ENCODE results near the gene RPN2.

Gene RPN2

DNA sequence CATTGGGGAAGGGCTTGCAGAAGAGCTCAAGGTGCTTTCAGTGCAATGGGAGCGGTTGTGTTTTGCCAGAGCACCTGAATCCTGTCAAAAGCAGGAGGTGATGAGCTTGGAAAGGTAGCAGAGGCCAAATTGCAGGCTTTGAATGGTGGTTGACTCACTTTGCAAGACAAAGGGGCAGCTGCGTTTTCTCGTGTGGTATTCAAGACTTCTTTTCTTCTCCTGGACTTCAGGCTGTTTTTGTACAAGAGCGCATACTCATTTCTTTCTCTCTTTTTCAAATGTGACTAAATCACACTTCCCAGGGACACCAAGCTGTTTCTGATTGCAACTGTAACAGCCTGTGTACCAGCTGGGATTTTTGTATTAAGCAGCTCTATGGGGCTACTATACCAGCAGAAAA is 50.2 kb downstream of the RPN2 start:
- H3K9me3 ChIP-seq (ENCODE audit: insufficient read depth, low read length): no peaks in the 10 kb centered on the region
- no peak for TF ChIP-seq EZH2phosphoT487 (conservative IDR thresholded peaks at IDR 0.05; ENCODE audit: low read length)
- no peak for TF ChIP-seq CTCF (IDR thresholded peaks at IDR 0.05; ENCODE audit: insufficient read depth, low read length, poor library complexity, severe bottlenecking)
- no peaks in the 10 kb centered on the region for H4K20me1 ChIP-seq (ENCODE audit: low read depth, low read length)
- H3K79me2 ChIP-seq (ENCODE audit: insufficient read depth, low read length): no peaks in the 10 kb centered on the region
- H3K27ac ChIP-seq (ENCODE audit: low read depth, low read length): no peak overlapping the region
- no peak overlapping the region for H3K9ac ChIP-seq (ENCODE audit: low read length)
- no peak overlapping the region for H3K4me3 ChIP-seq (ENCODE audit: insufficient read depth, low read length, poor library complexity, severe bottlenecking)
- H3F3A ChIP-seq (ENCODE audit: insufficient read depth): no peaks in the 10 kb centered on the region
- H3K9me2 ChIP-seq (replicated peaks; ENCODE audit: insufficient read depth, low read length): no peaks in the 10 kb centered on the region
- no peak overlapping the region for H2AFZ ChIP-seq (ENCODE audit: low read depth, low read length, severe bottlenecking)
- no peaks in the 10 kb centered on the region for H3K27me3 ChIP-seq (ENCODE audit: low read length)
- peaks cover 32% of the 10 kb centered on the region for H3K36me3 ChIP-seq (ENCODE audit: low read length)
- no peak overlapping the region for H3K4me2 ChIP-seq (ENCODE audit: low read depth, low read length, poor library complexity, severe bottlenecking)

DNA sequence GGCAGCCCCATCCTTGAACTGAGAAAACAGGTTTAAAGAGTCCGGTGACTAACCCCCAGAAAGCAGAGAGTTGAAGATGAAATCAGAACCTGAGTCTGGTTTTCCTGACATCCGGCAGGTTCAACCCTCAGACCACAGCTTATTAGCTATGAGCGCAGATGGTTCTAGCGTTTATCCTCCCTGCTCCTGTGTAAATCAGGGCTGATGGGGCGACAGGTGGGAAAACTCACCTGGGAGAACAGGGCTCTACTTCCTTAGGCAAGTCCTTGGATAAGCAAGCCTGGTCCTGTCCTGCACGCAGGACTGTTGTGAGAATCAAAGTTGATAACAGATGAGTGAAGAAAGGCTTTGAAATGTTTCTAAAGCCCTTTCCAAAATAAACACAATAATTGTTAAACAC is 51.1 kb downstream of the RPN2 start:
- peaks cover 27% of the 10 kb centered on the region for H3K36me3 ChIP-seq (ENCODE audit: low read length)
- H3K27me3 ChIP-seq (ENCODE audit: low read length): no peaks in the 10 kb centered on the region
- no peaks in the 10 kb centered on the region for H3K9me3 ChIP-seq (ENCODE audit: insufficient read depth, low read length)
- no peak overlapping the region for H3K27ac ChIP-seq (ENCODE audit: low read depth, low read length)
- TF ChIP-seq CTCF (IDR thresholded peaks at IDR 0.05; ENCODE audit: insufficient read depth, low read length, poor library complexity, severe bottlenecking) (no peak), EZH2phosphoT487 (conservative IDR thresholded peaks at IDR 0.05; ENCODE audit: low read length) (no peak)
- no peaks in the 10 kb centered on the region for H4K20me1 ChIP-seq (ENCODE audit: low read depth, low read length)
- H3K9ac ChIP-seq (ENCODE audit: low read length): no peak overlapping the region
- no peak overlapping the region for H3K4me2 ChIP-seq (ENCODE audit: low read depth, low read length, poor library complexity, severe bottlenecking)
- no peaks in the 10 kb centered on the region for H3K79me2 ChIP-seq (ENCODE audit: insufficient read depth, low read length)
- H3K4me3 ChIP-seq (ENCODE audit: insufficient read depth, low read length, poor library complexity, severe bottlenecking): no peak overlapping the region
- H3F3A ChIP-seq (ENCODE audit: insufficient read depth): no peaks in the 10 kb centered on the region
- H3K9me2 ChIP-seq (replicated peaks; ENCODE audit: insufficient read depth, low read length): no peaks in the 10 kb centered on the region
- H2AFZ ChIP-seq (ENCODE audit: low read depth, low read length, severe bottlenecking): no peak overlapping the region

DNA sequence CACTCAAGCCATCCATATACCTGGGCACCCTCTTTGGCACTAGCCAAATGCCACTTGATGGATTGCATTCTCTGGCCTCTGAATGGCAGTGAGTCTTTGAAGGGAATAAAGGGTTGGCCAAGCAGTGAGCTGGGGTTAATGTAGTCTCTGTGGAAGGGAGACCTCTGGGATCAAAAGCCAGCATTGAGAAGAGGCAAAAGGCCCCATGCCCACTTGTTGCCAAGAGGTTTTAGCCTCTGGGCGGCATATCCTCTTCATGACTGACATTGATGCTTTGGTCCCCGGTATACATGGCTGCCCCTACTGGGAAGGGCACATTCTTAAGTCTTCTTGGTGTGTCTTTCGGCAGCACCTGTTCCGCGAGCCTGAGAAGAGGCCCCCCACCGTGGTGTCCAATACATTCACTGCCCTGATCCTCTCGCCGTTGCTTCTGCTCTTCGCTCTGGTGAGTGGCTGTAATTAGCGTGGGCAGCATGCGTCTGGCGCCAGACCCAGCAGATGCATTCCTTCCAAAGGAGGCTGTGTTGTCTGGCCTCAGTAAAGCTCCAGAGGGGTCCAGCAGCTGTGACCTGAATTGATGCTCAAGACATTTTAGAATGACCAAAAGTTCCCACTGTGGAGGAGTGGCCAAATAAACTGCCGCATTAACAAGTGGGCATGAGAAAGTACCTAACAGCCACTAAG is 53.0 kb downstream of the RPN2 start:
- no peak overlapping the region for H3K27ac ChIP-seq (ENCODE audit: low read depth, low read length)
- H3K9ac ChIP-seq (ENCODE audit: low read length): no peak overlapping the region
- H2AFZ ChIP-seq (ENCODE audit: low read depth, low read length, severe bottlenecking): no peak overlapping the region
- H3K79me2 ChIP-seq (ENCODE audit: insufficient read depth, low read length): no peaks in the 10 kb centered on the region
- no peaks in the 10 kb centered on the region for H3K9me2 ChIP-seq (replicated peaks; ENCODE audit: insufficient read depth, low read length)
- no peaks in the 10 kb centered on the region for H4K20me1 ChIP-seq (ENCODE audit: low read depth, low read length)
- no peaks in the 10 kb centered on the region for H3F3A ChIP-seq (ENCODE audit: insufficient read depth)
- H3K4me2 ChIP-seq (ENCODE audit: low read depth, low read length, poor library complexity, severe bottlenecking): no peak overlapping the region
- TF ChIP-seq CTCF (IDR thresholded peaks at IDR 0.05; ENCODE audit: insufficient read depth, low read length, poor library complexity, severe bottlenecking): no peak
- no peak for TF ChIP-seq EZH2phosphoT487 (conservative IDR thresholded peaks at IDR 0.05; ENCODE audit: low read length)
- peaks cover 24% of the 10 kb centered on the region for H3K36me3 ChIP-seq (ENCODE audit: low read length)
- H3K4me3 ChIP-seq (ENCODE audit: insufficient read depth, low read length, poor library complexity, severe bottlenecking): no peak overlapping the region
- H3K9me3 ChIP-seq (ENCODE audit: insufficient read depth, low read length): no peaks in the 10 kb centered on the region
- no peaks in the 10 kb centered on the region for H3K27me3 ChIP-seq (ENCODE audit: low read length)

Data from SU-DHL-6 (cell line).